Stimulated activated CD8-positive, alpha-beta memory T cell treated with anti-CD3 and anti-CD28 coated beads, Interleukin-4, amount 100 ng/mL, for 1 hour (primary cell): ENCODE data around the gene PTPN11.
"Not testable (repeated sequence)": the region's sequence is repeated elsewhere in the genome, so short reads cannot be mapped to it uniquely, and the experiment has no call there.

Source experiments
- DNase-seq, 2 donors: peaks; one replicate each; pipeline ENCODE4 v3.0.0-alpha.2; 2020; ENCODE audit warnings: low read depth in 2 of 2, low spot score in 1 of 2

PTPN11 gene

DNA sequence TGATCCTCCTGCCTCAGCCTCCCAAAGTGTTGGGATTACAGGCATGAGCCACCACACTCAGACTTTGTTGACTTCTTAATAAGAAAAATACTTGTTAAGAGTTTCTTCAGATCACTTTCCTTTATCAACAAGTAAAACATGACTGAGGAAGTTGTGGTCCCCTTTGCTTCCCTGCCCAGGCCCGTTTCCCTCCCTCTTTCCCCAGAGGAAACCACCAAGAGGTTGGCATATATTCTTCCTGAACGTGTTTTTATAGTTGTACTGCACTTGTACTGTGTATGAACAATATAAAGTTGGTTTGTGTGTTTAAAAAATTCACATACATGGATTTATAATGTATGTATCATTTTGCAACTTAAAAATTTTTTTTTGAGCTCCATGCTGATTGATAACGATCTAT lies 28.4 kb downstream of the PTPN11 start:
- no peak for DNase-seq

DNA sequence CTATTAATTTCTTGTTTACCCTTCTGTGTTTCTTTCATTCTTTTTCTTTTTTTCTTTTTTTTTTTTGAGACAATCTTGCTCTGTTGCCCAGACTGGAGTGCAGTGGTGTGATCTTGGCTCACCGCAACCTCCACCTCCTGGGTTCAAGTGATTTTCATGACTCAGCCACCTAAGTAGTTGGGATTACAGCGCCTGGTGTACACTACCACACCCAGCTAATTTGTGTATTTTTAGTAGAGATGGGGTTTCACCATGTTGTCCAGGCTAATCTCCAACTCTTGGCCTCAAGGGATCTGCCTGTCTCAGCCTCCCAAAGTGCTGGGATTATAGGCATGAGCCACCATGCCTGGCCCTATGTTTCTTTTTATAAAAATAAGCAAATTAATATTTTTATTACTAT lies 29.4 kb downstream of the PTPN11 start:
- DNase-seq = not testable (repeated sequence)

DNA sequence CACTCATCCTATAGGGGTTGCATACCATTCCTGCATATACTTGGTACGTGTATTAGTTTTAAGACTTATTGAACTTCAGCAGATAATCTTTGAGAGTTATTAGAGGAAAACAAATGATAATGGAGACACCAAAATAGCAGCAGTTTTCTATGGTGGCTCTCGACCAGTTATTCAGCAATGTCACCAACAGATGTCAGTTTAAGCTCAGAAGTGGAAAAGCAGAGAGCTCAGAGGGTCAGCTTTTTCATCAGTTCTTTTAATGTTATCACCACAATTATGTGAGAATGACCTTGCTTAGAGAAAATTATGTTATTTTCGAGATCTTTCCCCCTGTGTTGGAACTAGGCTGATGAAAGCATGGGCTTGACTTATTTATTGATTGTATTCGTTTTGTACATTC lies 32.0 kb downstream of the PTPN11 start:
- no peak for DNase-seq

GRCh38 chr12:112456029-112456428 lies 37.3 kb downstream of the PTPN11 start:
- no peak for DNase-seq

DNA sequence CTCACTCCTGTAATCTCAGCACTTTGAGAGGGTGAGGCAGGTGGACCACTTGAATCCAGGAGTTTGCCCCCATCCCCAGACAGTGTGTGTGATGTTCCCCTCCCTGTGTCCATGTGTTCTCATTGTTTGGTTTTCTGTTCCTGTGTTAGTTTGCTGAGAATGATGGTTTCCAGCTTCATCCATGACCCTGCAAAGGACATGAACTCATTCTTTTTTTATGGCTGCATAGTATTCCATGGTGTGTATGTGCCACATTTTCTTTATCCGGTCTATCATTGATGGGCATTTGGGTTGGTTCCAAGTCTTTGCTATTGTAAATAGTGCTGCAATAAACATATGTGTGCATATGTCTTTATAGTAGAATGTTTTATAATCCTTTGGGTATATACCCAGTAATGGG lies 38.4 kb downstream of the PTPN11 start:
- not testable (repeated sequence) for DNase-seq

DNA sequence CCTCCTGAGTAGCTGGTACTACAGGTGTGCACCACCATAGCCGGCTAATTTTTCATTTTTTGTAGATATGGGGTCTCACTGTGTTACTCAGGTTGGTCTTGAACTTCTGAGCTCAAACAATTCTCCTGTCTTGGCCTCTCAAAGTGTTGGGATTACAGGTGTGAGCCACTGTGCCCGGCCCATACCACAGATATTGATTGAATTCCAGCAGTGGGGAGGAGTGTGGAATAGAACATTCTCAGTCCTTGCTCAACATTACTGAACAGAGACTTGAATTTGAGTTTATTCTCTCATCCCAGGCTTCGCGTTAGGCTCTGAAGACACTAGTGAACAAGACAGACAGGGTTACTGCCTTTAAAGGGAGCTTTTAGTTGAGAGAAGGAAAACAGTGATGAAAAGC lies 39.6 kb downstream of the PTPN11 start:
- no peak for DNase-seq

GRCh38 chr12:112458751-112459150 lies 40.0 kb downstream of the PTPN11 start:
- no peak for DNase-seq

DNA sequence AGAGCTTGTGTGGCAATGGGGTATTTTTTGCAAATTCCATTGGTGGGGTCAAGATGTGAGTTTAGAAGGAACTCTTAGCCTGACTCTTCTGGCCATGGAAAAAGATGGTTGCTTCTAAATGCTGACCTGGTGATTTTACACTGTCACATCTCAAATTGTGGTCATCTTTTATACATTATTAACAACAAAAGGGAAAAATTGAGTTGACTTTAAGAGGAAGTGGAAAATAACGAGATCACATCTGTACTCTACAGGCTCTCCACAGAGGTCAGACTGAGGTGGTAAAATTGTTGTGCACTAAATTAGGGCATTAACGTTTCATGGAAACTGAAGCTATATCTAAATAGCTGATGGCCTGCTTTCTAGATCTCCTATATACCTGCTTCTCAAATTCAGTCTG lies 44.7 kb downstream of the PTPN11 start:
- DNase-seq = no peak

- DNase-seq = no peak
Measured at GRCh38 chr12:112464605-112465004, 45.9 kb downstream of the PTPN11 start.

DNA sequence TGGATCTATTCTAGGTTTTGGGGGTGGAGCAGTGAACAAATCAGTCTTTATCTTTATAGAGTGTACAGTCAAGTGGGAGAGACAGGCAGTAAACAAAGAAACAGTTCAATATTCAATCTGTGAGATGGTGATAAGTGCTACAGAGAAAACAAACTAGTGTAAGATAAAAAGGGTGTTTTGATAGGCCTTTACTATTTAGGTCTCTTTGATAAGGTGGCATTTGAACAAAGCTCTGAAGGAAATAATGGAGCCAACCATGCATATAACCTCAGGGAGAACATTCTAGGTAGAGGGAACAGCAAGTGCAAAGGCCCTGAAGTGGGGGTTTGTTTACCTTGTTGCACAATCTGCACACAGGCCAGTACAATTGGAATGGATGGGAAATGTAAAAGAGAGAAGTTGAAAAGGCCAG lies 47.3 kb downstream of the PTPN11 start:
- DNase-seq = no peak

GRCh38 chr12:112466835-112467234 lies 48.1 kb downstream of the PTPN11 start:
- DNase-seq = no peak

DNA sequence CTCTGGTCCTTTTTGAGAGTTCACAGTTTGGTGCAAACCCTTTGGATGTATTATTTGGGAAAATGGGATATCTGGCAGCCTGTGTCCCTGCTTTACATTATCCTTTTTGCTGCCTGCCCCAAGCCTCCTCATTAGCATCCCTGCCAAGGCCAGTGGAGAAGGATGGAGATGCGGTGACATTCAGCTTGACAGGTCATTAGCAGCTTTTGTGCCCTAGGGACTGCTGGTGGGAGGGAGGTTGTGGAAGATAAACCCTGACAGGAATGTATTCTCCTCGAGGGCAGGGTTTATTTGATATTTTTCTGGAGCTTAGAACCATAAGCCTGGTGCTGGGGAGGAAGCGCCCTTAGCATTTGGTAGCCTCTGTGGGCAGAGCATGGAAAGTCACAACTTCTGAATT lies 49.3 kb downstream of the PTPN11 start:
- DNase-seq = no peak

DNA sequence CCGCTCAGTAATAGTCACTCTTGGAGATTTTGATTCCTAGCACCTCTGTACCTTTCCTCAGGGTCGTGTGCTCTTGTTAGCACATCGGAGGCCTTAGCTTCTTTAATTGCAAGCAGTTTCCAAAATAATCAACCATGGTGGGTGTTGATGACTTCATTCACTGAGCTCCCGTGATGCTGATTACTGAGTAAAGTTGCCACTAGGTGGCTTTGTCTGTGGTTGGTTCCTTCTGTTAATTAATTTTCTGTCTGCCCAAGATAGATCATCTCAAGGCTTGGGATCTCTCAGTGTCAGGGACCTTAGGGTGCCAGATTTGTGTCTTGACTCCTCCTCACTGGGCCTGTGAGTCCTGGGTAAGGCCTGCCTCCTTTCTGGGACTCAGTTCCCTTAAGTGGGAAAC lies 54.3 kb downstream of the PTPN11 start:
- DNase-seq = no peak

DNA sequence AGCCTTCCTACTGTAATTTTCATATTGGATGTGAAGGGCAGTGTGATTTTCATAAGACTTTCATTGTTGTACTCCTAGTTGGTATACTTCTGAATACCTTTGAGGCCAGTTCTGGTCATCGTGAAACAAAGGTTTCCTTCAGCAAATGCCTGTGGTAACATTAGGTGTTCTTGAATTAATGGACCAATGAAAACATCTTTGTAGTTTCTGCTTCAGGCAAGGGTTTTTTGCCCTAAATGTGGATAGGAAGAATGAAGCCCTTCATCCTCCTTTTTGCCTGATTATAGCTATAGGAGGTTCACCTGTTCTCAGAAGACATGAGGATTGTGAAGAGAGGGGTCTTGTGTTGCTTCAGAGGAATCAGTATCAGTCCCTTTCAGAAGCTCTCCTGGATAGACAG lies 60.7 kb downstream of the PTPN11 start:
- DNase-seq = no peak

- no peak for DNase-seq
Measured at GRCh38 chr12:112480931-112481330, 62.2 kb downstream of the PTPN11 start.

DNA sequence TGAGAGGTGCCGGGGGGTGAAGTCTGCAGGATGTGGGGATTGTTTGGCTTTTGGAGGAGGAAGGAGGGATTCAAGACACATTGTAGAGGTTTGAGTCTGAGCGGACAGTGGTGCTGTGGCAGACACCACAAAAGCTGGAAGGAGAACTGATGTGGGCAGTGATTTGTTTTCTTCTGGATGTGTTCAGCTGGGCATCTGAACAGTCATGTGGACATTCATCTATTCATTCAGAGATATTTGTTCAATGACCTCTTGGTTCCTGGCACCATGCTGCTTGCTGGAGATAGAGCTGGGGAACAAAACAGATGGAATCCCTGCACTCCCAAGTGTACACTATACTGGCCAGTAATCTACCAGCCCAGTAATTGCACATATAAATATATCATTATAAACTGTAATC lies 64.0 kb downstream of the PTPN11 start:
- DNase-seq = no peak

GRCh38 chr12:112486361-112486760 lies 67.6 kb downstream of the PTPN11 start:
- DNase-seq = no peak

GRCh38 chr12:112488257-112488876 lies 69.6 kb downstream of the PTPN11 start:
- DNase-seq = no peak

DNA sequence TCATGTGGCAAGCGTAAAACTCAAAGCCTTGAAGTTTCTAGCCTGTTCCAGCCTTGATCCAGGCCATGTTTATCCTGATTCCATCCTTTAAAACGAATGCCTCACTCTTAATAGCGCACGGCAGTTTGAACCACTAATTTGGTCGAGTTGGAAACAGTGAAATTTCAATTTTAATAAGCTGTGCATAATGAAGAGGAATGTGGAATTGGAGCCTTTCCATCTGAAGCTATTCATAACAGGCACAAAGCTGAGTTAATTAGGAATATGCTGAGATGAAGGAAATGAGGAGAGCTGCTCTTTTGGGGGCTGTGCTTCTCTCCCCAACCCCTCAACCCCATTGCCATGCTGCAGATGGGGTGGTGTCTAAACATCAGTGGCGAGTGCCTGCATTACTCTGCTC lies 70.7 kb downstream of the PTPN11 start:
- no peak for DNase-seq

- DNase-seq = no peak
Measured at GRCh38 chr12:112496496-112496895, 77.7 kb downstream of the PTPN11 start.

- no peak for DNase-seq
Measured at GRCh38 chr12:112498580-112498979, 79.8 kb downstream of the PTPN11 start.

DNA sequence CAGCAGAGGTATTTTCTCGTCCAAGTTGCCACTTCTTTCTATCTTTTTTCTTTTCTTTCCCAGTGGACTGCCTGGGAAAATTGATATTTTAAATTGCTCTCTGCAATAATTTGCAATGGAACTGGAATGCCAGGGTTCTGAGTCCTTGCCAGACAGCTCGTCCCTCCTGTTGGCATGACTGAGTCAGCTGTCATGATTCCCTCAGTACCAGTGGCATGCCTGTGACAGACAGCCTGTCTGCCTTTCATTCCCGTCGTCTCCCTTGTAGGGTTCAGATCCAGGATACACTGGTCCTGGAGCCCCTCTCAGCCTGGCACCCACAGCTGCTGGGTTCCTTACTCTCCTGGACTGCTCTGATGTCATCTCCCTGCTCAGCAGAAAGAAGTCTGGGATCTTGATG lies 84.8 kb downstream of the PTPN11 start:
- DNase-seq = no peak

DNA sequence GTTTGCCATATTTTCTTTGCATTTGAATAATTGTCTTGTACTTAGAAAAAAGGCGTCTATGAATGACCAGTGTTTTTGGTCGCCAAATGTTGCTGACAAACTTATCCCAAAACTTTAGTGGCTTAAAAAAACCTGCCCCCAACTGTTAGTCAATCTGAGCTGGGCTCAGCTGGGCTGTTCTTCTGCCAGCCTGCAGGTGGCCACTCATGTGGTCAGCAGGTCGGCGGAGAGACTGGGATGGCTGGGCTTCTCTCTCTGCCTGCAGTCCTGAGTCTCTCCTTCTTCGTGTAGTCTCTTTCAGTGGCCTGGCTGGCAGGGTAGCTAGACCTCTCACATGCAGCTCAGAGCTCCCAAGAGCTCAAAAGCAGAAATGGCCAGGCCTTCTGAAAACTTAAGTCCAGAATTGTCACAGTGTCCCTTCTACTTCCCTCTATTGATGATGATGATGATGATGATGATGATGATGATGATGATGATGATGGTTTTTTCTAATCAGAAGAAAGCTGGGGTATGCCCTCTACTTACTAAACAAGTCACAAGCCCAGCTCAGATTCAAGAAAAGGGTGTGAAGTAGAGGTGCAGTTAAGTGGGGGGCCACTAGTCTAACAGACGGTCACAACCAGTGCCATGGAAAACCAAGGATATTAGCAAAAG lies 87.9 kb downstream of the PTPN11 start:
- DNase-seq = no peak
